MM.1S (cell line): Measurements from ENCODE around the gene FGGY.

ENCODE experiments used
- DNase-seq: peaks from one replicate; pipeline ENCODE4 v3.0.0-alpha.2; 2015
- H2AFZ ChIP-seq: fragments of 300-600 bp; sonication (generic); 2 replicates; pipeline ENCODE4 v1.6.0; 2016; ENCODE audit warnings: antibody characterized with exemption, low read length
- H3F3A ChIP-seq: fragments of 300-600 bp; sonication (generic); 2 replicates; pipeline ENCODE4 v1.6.1; 2016; ENCODE audit warnings: mild to moderate bottlenecking, antibody characterized with exemption, low read length, moderate library complexity, mixed read lengths; ENCODE audit not compliant: insufficient read depth
- H3K27ac ChIP-seq: fragments of 300-600 bp; sonication (generic); 2 replicates; pipeline ENCODE4 v1.5.1; 2016; ENCODE audit warnings: mild to moderate bottlenecking, low read length
- H3K27me3 ChIP-seq: fragments of 300-600 bp; sonication (generic); replicated peaks from 2 replicates; pipeline ENCODE4 v1.6.0; 2016; ENCODE audit warnings: low read length; ENCODE audit not compliant: insufficient read depth
- H3K36me3 ChIP-seq: fragments of 300-600 bp; sonication (generic); replicated peaks from 2 replicates; pipeline ENCODE4 v1.6.1; 2016; ENCODE audit warnings: mild to moderate bottlenecking, low read length, mixed read lengths; ENCODE audit not compliant: insufficient read depth
- H3K4me1 ChIP-seq: fragments of 300-600 bp; sonication (generic); 2 replicates; pipeline ENCODE4 v1.6.1; 2016; ENCODE audit warnings: low read length, mixed read lengths
- H3K4me2 ChIP-seq: fragments of 300-600 bp; sonication (generic); 2 replicates; pipeline ENCODE4 v1.6.0; 2016; ENCODE audit warnings: low read depth, low read length
- H3K4me3 ChIP-seq: fragments of 300-600 bp; sonication (generic); 2 replicates; pipeline ENCODE4 v1.5.1; 2016; ENCODE audit warnings: low read length, mixed read lengths
- H3K79me2 ChIP-seq: fragments of 300-600 bp; sonication (generic); 2 replicates; pipeline ENCODE4 v1.6.1; 2016; ENCODE audit warnings: mixed run types, low read length, mixed read lengths
- H3K9ac ChIP-seq: fragments of 300-600 bp; sonication (generic); 2 replicates; pipeline ENCODE4 v1.6.1; 2016; ENCODE audit warnings: low read length, mixed read lengths
- H3K9me2 ChIP-seq: fragments of 300-600 bp; sonication (generic); replicated peaks from 2 replicates; pipeline ENCODE4 v1.6.1; 2016; ENCODE audit warnings: mild to moderate bottlenecking, low read length, mixed read lengths; ENCODE audit not compliant: insufficient read depth
- H3K9me3 ChIP-seq: fragments of 300-600 bp; sonication (generic); replicated peaks from 2 replicates; pipeline ENCODE4 v1.6.1; 2016; ENCODE audit warnings: mild to moderate bottlenecking, low read length, mixed read lengths; ENCODE audit not compliant: insufficient read depth
- H4K20me1 ChIP-seq: fragments of 300-600 bp; sonication (generic); 2 replicates; pipeline ENCODE4 v1.6.1; 2016; ENCODE audit warnings: mild to moderate bottlenecking, low read length, moderate library complexity, mixed read lengths; ENCODE audit not compliant: insufficient read depth
- CTCF ChIP-seq: fragments of 300-600 bp; sonication (generic); IDR thresholded peaks from 2 replicates; pipeline ENCODE4 v1.5.1; 2016; ENCODE audit warnings: antibody characterized with exemption, low read length, mixed read lengths
- EZH2 ChIP-seq: fragments of 300-600 bp; sonication (generic); optimal IDR thresholded peaks from 2 replicates; pipeline ENCODE3; 2017; ENCODE audit warnings: low read depth, mild to moderate bottlenecking, antibody characterized with exemption, low read length, mixed read lengths
- EZH2phosphoT487 ChIP-seq: fragments of 300-600 bp; sonication (generic); IDR thresholded peaks from 2 replicates; pipeline ENCODE4 v1.6.1; 2018; ENCODE audit warnings: antibody characterized with exemption, low read length

The FGGY gene

GRCh38 chr1:59755069-59755685, 458.3 kb downstream of the FGGY start:
- H3K9me2 ChIP-seq = no peaks in the 10 kb centered on the region
- no peaks in the 10 kb centered on the region for H4K20me1 ChIP-seq
- H3K36me3 ChIP-seq = no peaks in the 10 kb centered on the region
- H3K79me2 ChIP-seq = no peaks in the 10 kb centered on the region
- no peak overlapping the region for H3K4me2 ChIP-seq
- H2AFZ ChIP-seq = no peak overlapping the region
- DNase-seq = no peak
- no peaks in the 10 kb centered on the region for H3F3A ChIP-seq
- peaks cover 22% of the 10 kb centered on the region for H3K4me1 ChIP-seq
- H3K27ac ChIP-seq = no peak overlapping the region
- TF ChIP-seq CTCF = no peak
- no peak for TF ChIP-seq EZH2
- TF ChIP-seq EZH2phosphoT487 = no peak
- no peak overlapping the region for H3K4me3 ChIP-seq
- H3K27me3 ChIP-seq = no peaks in the 10 kb centered on the region
- H3K9ac ChIP-seq = no peak overlapping the region
- H3K9me3 ChIP-seq = no peaks in the 10 kb centered on the region

- no peak overlapping the region for H3K4me2 ChIP-seq
Measured at GRCh38 chr1:59757197-59757747, 460.4 kb downstream of the FGGY start.

GRCh38 chr1:59759156-59759925, 462.4 kb downstream of the FGGY start:
- Histone ChIP-seq H3K4me1 (peaks cover 14% of the 10 kb centered on the region; the same call in 1 of the 2 replicates), H2AFZ (peak overlapping the region; percentile 82), H3K9me2 (no peaks in the 10 kb centered on the region), H3K4me2 (peak overlapping the region; percentile 71), H3K27me3 (no peaks in the 10 kb centered on the region), H3K4me3 (peak overlapping the region; percentile 47), H3K36me3 (no peaks in the 10 kb centered on the region), H3K27ac (no peak overlapping the region), H4K20me1 (no peaks in the 10 kb centered on the region), H3K9me3 (no peaks in the 10 kb centered on the region), H3F3A (no peaks in the 10 kb centered on the region), H3K79me2 (no peaks in the 10 kb centered on the region), H3K9ac (peak overlapping the region; percentile 19; the same call in 1 of the 2 replicates)
- peak; percentile 83 for DNase-seq
- TF ChIP-seq CTCF (peak; percentile 94), EZH2phosphoT487 (no peak)

More at GRCh38 chr1:59757197-59757747, 460.4 kb downstream of the FGGY start:
- no peaks in the 10 kb centered on the region for H3K9me2 ChIP-seq
- no peaks in the 10 kb centered on the region for H3F3A ChIP-seq
- TF ChIP-seq EZH2phosphoT487 (no peak), EZH2 (no peak)
- H3K9ac ChIP-seq = no peak overlapping the region
- H3K79me2 ChIP-seq = no peaks in the 10 kb centered on the region
- peaks cover 19% of the 10 kb centered on the region for H3K4me1 ChIP-seq
- H3K27ac ChIP-seq = no peak overlapping the region
- H2AFZ ChIP-seq = no peak overlapping the region
- H4K20me1 ChIP-seq = no peaks in the 10 kb centered on the region
- H3K4me3 ChIP-seq = no peak overlapping the region
- no peaks in the 10 kb centered on the region for H3K36me3 ChIP-seq
- no peaks in the 10 kb centered on the region for H3K27me3 ChIP-seq
- no peak for DNase-seq
- H3K9me3 ChIP-seq = no peaks in the 10 kb centered on the region

- Histone ChIP-seq H3K36me3 (no peaks in the 10 kb centered on the region), H3K27ac (no peak overlapping the region), H3F3A (no peaks in the 10 kb centered on the region), H2AFZ (no peak overlapping the region), H3K4me3 (no peak overlapping the region), H3K9me3 (no peaks in the 10 kb centered on the region), H3K27me3 (no peaks in the 10 kb centered on the region), H3K9me2 (no peaks in the 10 kb centered on the region), H3K79me2 (no peaks in the 10 kb centered on the region), H3K9ac (no peak overlapping the region), H3K4me2 (no peak overlapping the region), H4K20me1 (no peaks in the 10 kb centered on the region), H3K4me1 (peaks cover 23% of the 10 kb centered on the region)
- no peak for DNase-seq
- no peak for TF ChIP-seq CTCF
- TF ChIP-seq EZH2phosphoT487 = no peak
- TF ChIP-seq EZH2 = no peak
Measured at GRCh38 chr1:59761443-59761842, 464.5 kb downstream of the FGGY start.
